NCI-H146 treated with DMSO at 0.1 percent for 48 hours (cell line): ENCODE data around the gene CPXM2.

Experiments used
- DNase-seq: peaks from one replicate; lab custom pipeline; 2025; ENCODE audit not compliant: unreplicated experiment; lab: John Stamatoyannopoulos, UW

The CPXM2 gene

GRCh38 chr10:123878666-123879303 lies 12.8 kb downstream of the CPXM2 start:
- DNase-seq: no peak

GRCh38 chr10:123870260-123870659 lies 21.3 kb downstream of the CPXM2 start:
- no peak for DNase-seq

GRCh38 chr10:123869020-123869414 lies 22.6 kb downstream of the CPXM2 start:
- DNase-seq: no peak

GRCh38 chr10:123868038-123869019 lies 23.3 kb downstream of the CPXM2 start:
- no peak for DNase-seq

- DNase-seq: no peak
Observed at GRCh38 chr10:123865880-123866279, 25.7 kb downstream of the CPXM2 start.

- no peak for DNase-seq
Observed at GRCh38 chr10:123865350-123865749, 26.3 kb downstream of the CPXM2 start.

- DNase-seq: no peak
Observed at GRCh38 chr10:123864923-123865322, 26.7 kb downstream of the CPXM2 start.

GRCh38 chr10:123863721-123864482 lies 27.7 kb downstream of the CPXM2 start:
- no peak for DNase-seq

- DNase-seq: no peak
Observed at GRCh38 chr10:123863183-123863575, 28.4 kb downstream of the CPXM2 start.

GRCh38 chr10:123862421-123863182 lies 29.0 kb downstream of the CPXM2 start:
- no peak for DNase-seq

- no peak for DNase-seq
Observed at GRCh38 chr10:123860856-123861255, 30.8 kb downstream of the CPXM2 start.

- DNase-seq: no peak
Observed at GRCh38 chr10:123860209-123860608, 31.4 kb downstream of the CPXM2 start.

- DNase-seq: no peak
Observed at GRCh38 chr10:123859653-123860050, 32.0 kb downstream of the CPXM2 start.

GRCh38 chr10:123858907-123859652 lies 32.5 kb downstream of the CPXM2 start:
- no peak for DNase-seq

GRCh38 chr10:123858077-123858681 lies 33.4 kb downstream of the CPXM2 start:
- no peak for DNase-seq

- no peak for DNase-seq
Observed at GRCh38 chr10:123857616-123858015, 34.0 kb downstream of the CPXM2 start.

GRCh38 chr10:123855008-123855684 lies 36.5 kb downstream of the CPXM2 start:
- no peak for DNase-seq

GRCh38 chr10:123854498-123854897 lies 37.1 kb downstream of the CPXM2 start:
- DNase-seq: no peak

- no peak for DNase-seq
Observed at GRCh38 chr10:123854003-123854402, 37.6 kb downstream of the CPXM2 start.
